DND-41 (cell line): ENCODE results near the gene NIT1.

Source experiments
- CTCF ChIP-seq: IDR thresholded peaks from 2 replicates; pipeline ENCODE4 v1.5.1; 2012; ENCODE audit warnings: borderline replicate concordance, low read length, moderate library complexity, mild to moderate bottlenecking; ENCODE audit not compliant: poor library complexity, severe bottlenecking; ENCODE audit errors: extremely low read depth
- EZH2 ChIP-seq: IDR thresholded peaks from 3 replicates; pipeline ENCODE4 v1.6.1; 2012; ENCODE audit warnings: borderline replicate concordance, low read depth, mild to moderate bottlenecking, moderate library complexity, low read length, inconsistent platforms; ENCODE audit not compliant: severe bottlenecking

GRCh38 chr1:161096015-161096414 lies 21.9 kb upstream of the NIT1 start:
- no peak for TF ChIP-seq EZH2
- no peak for TF ChIP-seq CTCF
